Stomach smooth muscle (tissue), 2 donors: ENCODE results near the gene LRRC56.

Source experiments
- H3K27ac ChIP-seq: one replicate; pipeline ENCODE4 v1.7.0; 2013; ENCODE audit warnings: mild to moderate bottlenecking, low read length, inconsistent platforms
- H3K27me3 ChIP-seq, 2 donors: one replicate each; pipeline ENCODE4 v1.7.0; 2013; ENCODE audit warnings: low read length in 2 of 2; ENCODE audit not compliant: insufficient read depth in 2 of 2, control insufficient read depth in 1 of 2
- H3K36me3 ChIP-seq, 2 donors: one replicate each; pipeline ENCODE4 v1.7.0; 2013; ENCODE audit warnings: low read length in 2 of 2; ENCODE audit not compliant: control insufficient read depth in 2 of 2, insufficient read depth in 2 of 2
- H3K4me1 ChIP-seq: one replicate; pipeline ENCODE4 v1.7.0; 2013; ENCODE audit warnings: low read length; ENCODE audit not compliant: control insufficient read depth, insufficient read depth
- H3K4me3 ChIP-seq, 2 donors: one replicate each; pipeline ENCODE4 v1.7.0; 2013; ENCODE audit warnings: low read length in 2 of 2
- H3K9ac ChIP-seq, 2 donors: one replicate each; pipeline ENCODE4 v1.7.0; 2013; ENCODE audit warnings: low read length in 2 of 2, mild to moderate bottlenecking in 1 of 2
- H3K9me3 ChIP-seq, 2 donors: one replicate each; pipeline ENCODE4 v1.7.0; 2013; ENCODE audit warnings: low read length in 2 of 2; ENCODE audit not compliant: control insufficient read depth in 2 of 2
- donor health status: healthy.
- donor health status: Pancreatic carcinoma.

LRRC56 gene

DNA sequence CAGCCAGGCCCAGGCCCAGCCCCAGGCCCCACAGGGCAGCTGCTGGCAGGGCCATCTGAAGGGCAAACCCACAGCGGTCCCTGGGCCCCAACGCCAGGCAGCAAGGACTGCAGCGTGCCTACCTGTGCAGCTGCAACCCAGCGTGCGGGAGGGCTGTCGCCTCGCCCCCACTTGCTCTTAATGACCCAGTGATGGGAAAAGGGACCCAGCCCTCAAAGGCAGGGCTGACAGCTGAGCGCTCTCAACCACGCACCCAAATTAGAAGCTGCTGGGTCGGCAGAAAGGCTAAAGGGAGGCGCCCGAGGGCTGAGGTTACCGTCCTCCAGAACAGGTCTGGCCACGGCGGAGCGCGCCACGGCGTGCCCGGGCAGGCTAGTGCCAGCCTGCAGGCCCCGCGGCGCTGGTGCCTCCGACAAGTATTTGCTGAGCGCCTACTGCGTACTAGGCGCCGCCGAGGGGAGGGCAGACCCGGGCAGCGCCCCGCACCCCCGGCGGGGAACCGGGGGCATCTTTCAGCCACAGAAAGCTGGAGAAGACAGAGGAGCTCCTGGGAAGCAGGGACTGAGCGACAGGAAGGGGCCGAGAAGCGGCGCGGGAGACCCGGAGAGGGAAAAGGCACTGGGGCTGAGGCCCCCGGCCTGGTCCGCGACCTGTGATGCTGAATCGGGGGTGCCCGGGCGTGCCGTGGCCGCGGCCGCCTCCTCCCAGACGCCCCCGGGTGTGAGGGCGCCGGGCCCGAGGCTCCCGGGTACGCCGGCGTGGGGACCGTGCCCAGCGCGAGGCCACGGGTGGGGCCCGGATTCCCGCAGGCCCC is 2.7 kb upstream of the LRRC56 start:
- Histone ChIP-seq H3K4me3 (peak overlapping the region; percentile 64 to 83), H3K36me3 (peaks cover 0 to 12% of the 10 kb centered on the region in 2 donors), H3K9me3 (no peaks in the 10 kb centered on the region), H3K27ac (peak overlapping the region; percentile 37), H3K9ac (peak overlapping the region; percentile 65 to 68), H3K4me1 (peaks cover 30% of the 10 kb centered on the region), H3K27me3 (peaks cover 2 to 28% of the 10 kb centered on the region in 2 donors)

DNA sequence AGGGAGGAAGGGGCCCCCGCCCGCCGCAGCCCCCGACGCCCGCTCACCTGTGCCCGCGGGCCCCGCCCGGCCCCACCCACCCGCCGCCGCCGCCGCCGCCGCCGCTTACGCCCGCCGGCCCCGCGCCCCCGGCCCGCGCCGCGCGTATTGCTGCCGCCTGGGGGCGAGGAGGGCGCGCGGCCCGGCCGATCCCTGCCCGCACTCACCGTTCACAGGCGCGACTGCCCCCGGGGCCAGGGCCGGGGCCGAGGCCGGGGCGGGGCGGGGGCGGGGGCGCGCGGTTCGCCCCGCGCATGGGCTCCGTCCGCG is 2.2 kb upstream of the LRRC56 start:
- Histone ChIP-seq H3K4me3 (peak overlapping the region in 1 of 2 donors; percentile 83), H3K27ac (no peak overlapping the region), H3K36me3 (peaks cover 0 to 12% of the 10 kb centered on the region in 2 donors), H3K9me3 (no peaks in the 10 kb centered on the region), H3K27me3 (peaks cover 2 to 33% of the 10 kb centered on the region in 2 donors), H3K9ac (no peak overlapping the region), H3K4me1 (peaks cover 30% of the 10 kb centered on the region)

DNA sequence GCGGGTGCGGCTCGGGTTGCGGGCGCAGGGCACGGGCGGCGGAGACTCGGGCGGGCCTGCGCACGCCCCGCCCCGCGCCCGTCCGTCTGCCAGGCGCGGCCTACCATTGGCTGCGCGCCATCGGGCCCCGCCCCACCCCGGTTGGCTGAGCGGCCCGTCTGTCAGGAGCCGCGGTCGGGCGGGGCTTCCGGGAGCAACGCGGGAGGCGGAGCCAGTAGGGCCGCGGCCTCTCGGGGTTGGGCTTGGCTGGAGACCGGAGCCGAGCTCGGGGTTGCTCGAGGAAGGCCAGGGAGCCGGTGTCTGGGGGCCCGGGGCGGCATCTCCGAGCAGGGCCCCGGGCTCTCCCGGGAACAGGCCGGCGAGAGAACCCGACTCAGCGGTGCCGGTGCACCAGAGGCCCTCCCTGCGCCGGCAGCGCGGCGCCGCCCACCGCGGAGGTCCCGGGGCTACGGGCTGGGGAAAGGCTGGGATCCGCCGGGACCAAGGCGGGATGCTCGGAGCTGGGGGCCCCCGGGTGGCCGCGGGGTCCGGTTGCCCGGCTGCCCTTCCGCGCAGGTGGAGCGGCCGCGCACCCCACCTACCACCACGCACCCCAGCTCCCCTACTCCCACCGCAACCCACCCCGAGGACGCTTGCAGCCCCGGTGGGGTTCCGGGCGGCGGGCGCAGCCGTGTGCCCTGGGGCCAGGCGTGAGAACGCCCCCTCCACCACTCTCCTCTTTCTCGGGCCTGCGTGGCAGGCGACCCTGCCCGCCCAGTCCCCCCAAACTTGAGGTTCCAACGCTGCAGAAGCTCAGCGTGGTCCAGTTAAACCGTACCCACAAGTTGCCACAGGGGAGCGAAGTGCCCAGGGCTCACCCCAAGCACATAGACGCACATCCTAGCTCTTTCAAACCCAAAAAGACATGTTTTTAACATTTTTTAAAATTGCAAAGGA is 1.5 kb upstream of the LRRC56 start, which contains the start of gene HRAS:
HRAS (minus strand) TSS at position 58 of the 936 bp plus-strand sequence.
- Histone ChIP-seq H3K4me1 (peaks cover 30% of the 10 kb centered on the region), H3K4me3 (peak within 1 kb of the TSS; percentile 64 to 83)

DNA sequence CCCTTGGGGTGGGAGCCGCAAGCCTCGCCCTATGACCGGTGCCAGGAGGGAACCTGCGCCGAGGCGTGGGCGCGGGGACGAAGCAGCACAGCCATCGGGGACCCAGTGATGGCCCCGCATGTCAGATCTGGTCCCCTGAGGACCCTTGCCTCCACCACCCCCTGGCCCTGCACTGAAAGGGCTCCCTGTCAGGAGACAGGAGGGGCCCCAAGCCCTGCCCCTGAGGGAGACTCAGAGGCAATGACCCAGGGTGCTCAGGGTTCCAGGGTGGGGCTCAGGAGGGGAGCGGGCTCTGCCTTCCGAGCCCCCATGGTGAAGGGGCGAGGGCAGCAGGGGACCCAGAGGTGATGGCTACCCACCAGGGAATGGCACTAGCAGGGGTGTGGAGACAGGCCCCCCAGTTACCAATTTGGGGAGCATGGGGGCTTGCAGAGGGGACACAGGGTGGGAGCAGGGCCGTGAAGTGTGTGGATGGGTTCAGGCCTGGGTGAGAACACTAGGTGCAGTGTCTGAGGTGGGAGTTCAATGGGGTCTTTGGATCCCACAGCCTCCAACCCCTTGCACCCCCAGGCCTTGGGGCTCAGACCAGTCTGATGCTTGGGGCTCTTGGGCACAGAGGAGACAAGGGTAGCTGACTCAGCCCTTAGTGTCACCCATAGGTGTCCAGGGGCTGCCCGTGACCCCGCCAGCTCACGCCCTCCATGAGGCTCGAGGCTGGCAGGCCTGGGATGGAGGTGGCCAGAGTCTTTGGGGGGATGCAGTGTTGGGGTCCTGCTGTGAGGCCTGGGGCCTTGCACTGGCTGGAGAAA is 499 bp downstream of the LRRC56 start:
- Histone ChIP-seq H3K4me3 (peak overlapping the region in 1 of 2 donors; percentile 64), H3K4me1 (peaks cover 30% of the 10 kb centered on the region), H3K9ac (peak overlapping the region in 1 of 2 donors; percentile 9), H3K27me3 (peaks cover 2 to 35% of the 10 kb centered on the region in 2 donors), H3K27ac (no peak overlapping the region), H3K36me3 (peaks cover 0 to 4% of the 10 kb centered on the region in 2 donors), H3K9me3 (no peaks in the 10 kb centered on the region)

More for the DNA sequence above, 1.5 kb upstream of the LRRC56 start, which contains the start of gene HRAS:
- Histone ChIP-seq H3K27me3 (peaks cover 2 to 35% of the 10 kb centered on the region in 2 donors), H3K27ac (peak within 1 kb of the TSS; percentile 37), H3K9ac (peak within 1 kb of the TSS; percentile 65 to 68), H3K36me3 (peaks cover 0 to 12% of the 10 kb centered on the region in 2 donors), H3K9me3 (no peaks in the 10 kb centered on the region)

DNA sequence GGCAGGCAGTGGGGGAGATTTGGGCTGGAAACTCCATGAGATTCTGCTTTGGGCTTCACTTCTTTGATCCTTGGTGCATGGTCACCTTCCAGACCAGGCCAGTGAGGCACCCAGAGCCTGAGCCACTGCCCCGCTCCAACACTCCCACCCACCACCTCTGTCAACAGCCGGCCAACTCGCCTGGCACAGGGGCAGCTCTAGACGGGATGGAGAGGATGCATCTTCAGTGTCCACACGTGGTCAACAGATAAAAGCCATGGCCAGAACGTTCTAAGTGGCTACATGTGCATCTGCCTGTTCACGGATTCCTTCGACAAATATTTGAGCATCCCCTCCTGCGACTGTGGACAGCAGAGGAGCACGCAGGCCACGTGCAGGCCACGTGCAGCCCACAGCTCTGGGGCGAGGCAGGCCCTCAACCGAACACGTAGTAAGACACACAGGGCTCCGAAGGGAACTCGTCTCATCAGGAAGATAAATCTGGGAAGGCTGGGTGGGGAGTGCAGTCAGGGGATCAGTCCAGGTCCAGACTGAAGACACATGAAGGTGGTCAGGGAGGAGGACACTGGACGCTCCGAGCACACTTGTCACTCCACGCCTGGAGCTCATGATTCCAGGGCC is 1.2 kb downstream of the LRRC56 start:
- Histone ChIP-seq H3K9me3 (no peaks in the 10 kb centered on the region), H3K27me3 (peaks cover 2 to 35% of the 10 kb centered on the region in 2 donors), H3K9ac (no peak overlapping the region), H3K4me1 (peaks cover 28% of the 10 kb centered on the region), H3K27ac (no peak overlapping the region), H3K4me3 (no peak overlapping the region), H3K36me3 (peaks cover 0 to 1% of the 10 kb centered on the region in 2 donors)

DNA sequence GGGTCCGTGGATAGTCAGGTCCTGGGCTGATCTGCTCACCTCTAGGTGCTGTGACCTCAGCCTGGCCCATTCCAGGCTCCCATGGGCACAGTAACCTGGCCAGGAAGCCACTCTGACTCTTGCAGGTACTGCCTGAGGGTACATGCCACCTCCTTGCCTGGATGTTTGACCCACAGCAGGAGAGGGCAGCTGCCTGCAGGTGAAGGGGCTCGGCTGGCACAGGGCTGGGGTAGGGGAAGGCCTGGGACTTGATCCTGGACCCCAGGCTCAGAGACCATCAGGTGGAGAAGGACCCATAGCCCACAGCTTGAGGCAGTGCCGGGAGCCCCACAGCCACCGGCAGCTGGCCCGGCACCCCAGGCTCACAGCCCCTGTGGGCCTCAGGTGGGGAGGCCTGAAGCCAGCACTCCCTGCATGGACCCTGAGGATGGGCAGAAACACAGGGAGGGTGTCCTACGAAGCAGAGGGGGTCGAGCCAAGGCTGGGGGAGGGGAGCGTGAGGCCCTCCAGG is 2.7 kb downstream of the LRRC56 start:
- Histone ChIP-seq H3K27me3 (peaks cover 2 to 38% of the 10 kb centered on the region in 2 donors), H3K4me3 (no peak overlapping the region), H3K9ac (no peak overlapping the region), H3K9me3 (no peaks in the 10 kb centered on the region), H3K4me1 (peaks cover 16% of the 10 kb centered on the region), H3K27ac (no peak overlapping the region), H3K36me3 (no peaks in the 10 kb centered on the region)

DNA sequence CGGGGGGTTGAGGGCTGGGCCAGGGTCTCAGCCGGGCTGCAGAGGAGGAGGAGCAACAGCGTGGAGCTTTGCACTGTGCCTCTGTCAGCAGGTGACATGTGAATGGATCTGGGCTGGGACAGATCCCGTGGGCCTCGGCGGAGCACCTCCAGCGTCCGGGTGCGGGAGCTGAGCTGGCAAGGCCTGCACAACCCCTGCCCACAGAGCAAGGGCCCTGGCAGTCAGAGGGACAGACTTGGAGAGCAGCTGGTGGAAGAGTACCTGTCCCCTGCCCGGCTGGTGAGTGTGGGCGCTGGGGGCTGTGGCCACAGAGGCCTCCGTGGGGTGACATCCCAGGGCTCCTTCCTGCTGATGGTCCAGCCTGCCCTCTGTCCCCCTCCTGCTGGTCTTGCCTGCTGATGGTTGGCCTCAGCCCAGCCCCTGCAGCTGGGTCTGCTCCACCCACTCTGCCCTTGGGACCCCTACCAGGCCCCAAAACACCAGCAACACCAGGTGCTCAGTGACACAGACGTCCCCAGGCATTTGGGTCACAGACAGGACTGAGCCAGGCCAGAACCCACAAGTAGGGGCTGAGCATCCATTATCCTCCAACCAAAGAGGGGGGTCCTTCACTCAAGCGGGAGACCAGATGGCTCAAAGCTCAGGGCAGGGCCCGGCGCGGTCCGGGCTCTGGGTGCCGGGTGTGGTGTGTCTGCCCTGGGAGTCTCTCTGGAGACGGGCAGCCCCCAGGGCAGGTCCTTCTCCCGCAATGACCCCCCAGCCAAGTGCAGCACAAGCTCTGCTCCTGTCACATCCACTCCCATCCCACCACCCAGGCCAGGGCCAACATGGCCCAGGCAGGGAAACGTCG is 3.5 kb downstream of the LRRC56 start:
- no peaks in the 10 kb centered on the region for H3K9me3 ChIP-seq
- no peaks in the 10 kb centered on the region for H3K36me3 ChIP-seq
- peaks cover 2 to 38% of the 10 kb centered on the region in 2 donors for H3K27me3 ChIP-seq
- H3K27ac ChIP-seq, result no peak overlapping the region
- no peak overlapping the region for H3K9ac ChIP-seq
- H3K4me3 ChIP-seq, result no peak overlapping the region
- peaks cover 16% of the 10 kb centered on the region for H3K4me1 ChIP-seq

DNA sequence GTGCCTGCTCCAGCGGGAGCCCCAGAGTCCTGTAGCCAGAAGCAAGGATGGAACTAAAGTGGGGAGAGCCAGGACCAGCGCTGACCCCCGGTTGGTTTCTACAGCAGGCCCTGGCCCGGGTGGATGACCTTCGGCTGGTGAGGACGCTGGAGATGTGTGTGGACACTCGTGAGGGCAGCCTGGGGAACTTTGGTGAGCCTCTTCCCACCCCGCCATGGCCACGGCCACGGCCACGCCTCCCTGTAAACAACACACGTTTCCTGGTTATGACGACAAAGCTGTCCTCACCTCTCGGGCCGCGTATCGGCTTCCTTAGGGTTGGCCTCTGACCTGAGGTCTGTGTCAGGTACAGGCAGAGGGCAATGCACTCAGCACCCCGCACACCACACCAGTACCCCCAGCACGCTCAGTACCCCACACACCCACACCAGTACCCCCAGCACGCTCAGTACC is 4.1 kb downstream of the LRRC56 start:
- Histone ChIP-seq H3K9ac (no peak overlapping the region), H3K27ac (no peak overlapping the region), H3K4me1 (peaks cover 11% of the 10 kb centered on the region), H3K4me3 (no peak overlapping the region), H3K27me3 (peaks cover 2 to 34% of the 10 kb centered on the region in 2 donors), H3K36me3 (no peaks in the 10 kb centered on the region), H3K9me3 (no peaks in the 10 kb centered on the region)

DNA sequence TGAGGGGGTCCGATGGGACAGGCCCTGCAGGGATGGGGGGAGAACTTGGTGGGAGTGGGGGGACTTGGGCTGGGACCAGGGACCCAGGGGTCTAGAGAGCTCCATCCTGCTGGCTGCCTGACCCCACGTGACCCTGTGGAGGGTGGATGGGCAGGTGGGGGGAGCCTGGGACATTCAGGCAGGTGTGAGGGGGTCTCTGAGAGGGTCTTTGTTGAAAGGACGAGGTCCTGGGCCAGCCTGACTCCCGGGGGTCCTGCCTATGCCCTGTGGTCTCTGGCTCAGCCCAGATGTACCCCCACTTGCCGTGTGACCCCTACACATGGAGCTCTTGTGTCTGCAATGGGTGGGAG is 7.5 kb downstream of the LRRC56 start:
- Histone ChIP-seq H3K27ac (no peak overlapping the region), H3K4me3 (no peak overlapping the region), H3K36me3 (no peaks in the 10 kb centered on the region), H3K9ac (no peak overlapping the region), H3K9me3 (no peaks in the 10 kb centered on the region), H3K4me1 (no peaks in the 10 kb centered on the region), H3K27me3 (peaks cover 0 to 9% of the 10 kb centered on the region in 2 donors)
